Large intestine (tissue), 3 donors: ENCODE results near the gene GGCT. TPM values are rescaled to one million over a fixed set of nuclear protein-coding genes. Genes with fewer than 3 reads are reported as not detected.
A peak's percentile ranks its signal among the peaks of the same experiment; 100 is the strongest.

Experiments used
- DNase-seq, 2 donors: peaks; one replicate each; pipeline versions ENCODE4 v3.0.0 to v3.0.0-alpha.2; 2013
- H3K27ac ChIP-seq: one replicate; pipeline ENCODE4 v1.5.1; 2013; ENCODE audit warnings: low read length
- H3K27me3 ChIP-seq: 2 replicates; pipeline ENCODE4 v1.6.1; 2013; ENCODE audit warnings: low read length; ENCODE audit not compliant: control insufficient read depth, insufficient read depth
- H3K36me3 ChIP-seq: 2 replicates; pipeline ENCODE4 v1.6.1; 2013; ENCODE audit warnings: low read length; ENCODE audit not compliant: control insufficient read depth, insufficient read depth
- H3K4me1 ChIP-seq: one replicate; pipeline ENCODE4 v1.6.1; 2013; ENCODE audit warnings: low read length; ENCODE audit not compliant: control insufficient read depth, insufficient read depth
- H3K4me3 ChIP-seq: one replicate; pipeline ENCODE4 v1.5.1; 2013; ENCODE audit warnings: low read length
- H3K9me3 ChIP-seq: one replicate; pipeline ENCODE4 v1.6.1; 2013; ENCODE audit warnings: mild to moderate bottlenecking, low read depth, low read length, moderate library complexity; ENCODE audit not compliant: control insufficient read depth
- WGBS: methylation state at CpG from one replicate; pipeline ENCODE4 v1.1.5; 2013; ENCODE audit warnings: low lambda C conversion rate; ENCODE audit not compliant: insufficient coverage; 5-methylcytosine and 5-hydroxymethylcytosine counted together
- polyA plus RNA-seq: library from polyadenylated mRNA; unstranded; fragments of 120-200 nt; gene quantifications from one replicate; pipeline ENCODE4 v1.2.1, GENCODE V29; 2013

Gene GGCT
- polyA plus RNA-seq, 1 donor = 64.6 TPM

- Histone ChIP-seq H3K27ac (no peak overlapping the region), H3K36me3 (no peaks in the 10 kb centered on the region), H3K27me3 (no peaks in the 10 kb centered on the region), H3K4me1 (peaks cover 14% of the 10 kb centered on the region), H3K4me3 (no peak overlapping the region), H3K9me3 (no peaks in the 10 kb centered on the region)
- no peak for DNase-seq
- 100% methylated on average over 1 of the region's 4 CpGs for WGBS
Observed at GRCh38 chr7:30472081-30472783, 32.4 kb downstream of the GGCT start.

- Histone ChIP-seq H3K4me1 (peaks cover 9% of the 10 kb centered on the region), H3K9me3 (no peaks in the 10 kb centered on the region), H3K27me3 (no peaks in the 10 kb centered on the region), H3K36me3 (no peaks in the 10 kb centered on the region), H3K4me3 (no peak overlapping the region), H3K27ac (no peak overlapping the region)
- no CpG with 5 or more reads among the region's 2 CpGs for WGBS
- DNase-seq = peak in 1 of 2 donors; percentile 29
Observed at GRCh38 chr7:30471205-30471604, 33.4 kb downstream of the GGCT start.

- Histone ChIP-seq H3K36me3 (no peaks in the 10 kb centered on the region), H3K27ac (no peak overlapping the region), H3K4me1 (peaks cover 9% of the 10 kb centered on the region), H3K27me3 (no peaks in the 10 kb centered on the region), H3K4me3 (no peak overlapping the region), H3K9me3 (no peaks in the 10 kb centered on the region)
- WGBS = 60% methylated on average over 1 of the region's 6 CpGs
- DNase-seq = peak; percentile 44 to 57
Observed at GRCh38 chr7:30470771-30471170, 33.9 kb downstream of the GGCT start.

GRCh38 chr7:30470163-30470770, 34.4 kb downstream of the GGCT start:
- no peak for DNase-seq
- H3K36me3 ChIP-seq = no peaks in the 10 kb centered on the region
- H3K27ac ChIP-seq = peak overlapping the region; percentile 41
- no peaks in the 10 kb centered on the region for H3K9me3 ChIP-seq
- H3K4me3 ChIP-seq = no peak overlapping the region
- H3K4me1 ChIP-seq = peaks cover 9% of the 10 kb centered on the region
- no CpG with 5 or more reads among the region's 14 CpGs for WGBS
- H3K27me3 ChIP-seq = no peaks in the 10 kb centered on the region

- peak; percentile 86 to 87 for DNase-seq
- Histone ChIP-seq H3K36me3 (no peaks in the 10 kb centered on the region), H3K9me3 (no peaks in the 10 kb centered on the region), H3K4me1 (peaks cover 9% of the 10 kb centered on the region), H3K4me3 (no peak overlapping the region), H3K27me3 (no peaks in the 10 kb centered on the region), H3K27ac (peak overlapping the region; percentile 41)
- 20% methylated on average over 2 of the region's 5 CpGs for WGBS
Observed at GRCh38 chr7:30469303-30469702, 35.3 kb downstream of the GGCT start.

GRCh38 chr7:30468791-30469190, 35.8 kb downstream of the GGCT start:
- H3K27me3 ChIP-seq = no peaks in the 10 kb centered on the region
- peak overlapping the region; percentile 41 for H3K27ac ChIP-seq
- no peak overlapping the region for H3K4me3 ChIP-seq
- no CpG with 5 or more reads among the region's 4 CpGs for WGBS
- H3K4me1 ChIP-seq = peaks cover 9% of the 10 kb centered on the region
- DNase-seq = no peak
- H3K9me3 ChIP-seq = no peaks in the 10 kb centered on the region
- no peaks in the 10 kb centered on the region for H3K36me3 ChIP-seq

- H3K27ac ChIP-seq = no peak overlapping the region
- peaks cover 9% of the 10 kb centered on the region for H3K4me1 ChIP-seq
- H3K4me3 ChIP-seq = no peak overlapping the region
- H3K9me3 ChIP-seq = no peaks in the 10 kb centered on the region
- WGBS = 90% methylated on average over 1 of the region's 2 CpGs
- no peak for DNase-seq
- H3K27me3 ChIP-seq = no peaks in the 10 kb centered on the region
- H3K36me3 ChIP-seq = no peaks in the 10 kb centered on the region
Observed at GRCh38 chr7:30468041-30468440, 36.6 kb downstream of the GGCT start.

- H3K27ac ChIP-seq = no peak overlapping the region
- DNase-seq = no peak
- no peak overlapping the region for H3K4me3 ChIP-seq
- H3K27me3 ChIP-seq = no peaks in the 10 kb centered on the region
- H3K36me3 ChIP-seq = no peaks in the 10 kb centered on the region
- peaks cover 9% of the 10 kb centered on the region for H3K4me1 ChIP-seq
- H3K9me3 ChIP-seq = no peaks in the 10 kb centered on the region
- WGBS = no CpG with 5 or more reads among the region's 4 CpGs
Observed at GRCh38 chr7:30467271-30467670, 37.4 kb downstream of the GGCT start.

GRCh38 chr7:30466266-30466665, 38.4 kb downstream of the GGCT start:
- H3K4me3 ChIP-seq = no peak overlapping the region
- H3K27me3 ChIP-seq = no peaks in the 10 kb centered on the region
- H3K9me3 ChIP-seq = no peaks in the 10 kb centered on the region
- no peak overlapping the region for H3K27ac ChIP-seq
- H3K36me3 ChIP-seq = no peaks in the 10 kb centered on the region
- WGBS = no CpG with 5 or more reads among the region's 4 CpGs
- DNase-seq = no peak
- H3K4me1 ChIP-seq = peaks cover 9% of the 10 kb centered on the region

GRCh38 chr7:30465811-30466180, 38.8 kb downstream of the GGCT start:
- Histone ChIP-seq H3K4me3 (no peak overlapping the region), H3K4me1 (peaks cover 9% of the 10 kb centered on the region), H3K27me3 (no peaks in the 10 kb centered on the region), H3K9me3 (no peaks in the 10 kb centered on the region), H3K27ac (no peak overlapping the region), H3K36me3 (no peaks in the 10 kb centered on the region)
- no peak for DNase-seq
- WGBS = no CpG with 5 or more reads among the region's 2 CpGs
